ENCODE data around the gene TUBB2B. TPM values are rescaled to one million over a fixed set of nuclear protein-coding genes. Genes with fewer than 3 reads are reported as not detected.

TUBB2B gene
- total and polyA plus RNA-seq, 9 of the 15 experiments (the other 6 are each of a cell fraction or from before 2014, with no cell fraction given), result 0.11 to 9.7 (median 4.6) TPM

DNA sequence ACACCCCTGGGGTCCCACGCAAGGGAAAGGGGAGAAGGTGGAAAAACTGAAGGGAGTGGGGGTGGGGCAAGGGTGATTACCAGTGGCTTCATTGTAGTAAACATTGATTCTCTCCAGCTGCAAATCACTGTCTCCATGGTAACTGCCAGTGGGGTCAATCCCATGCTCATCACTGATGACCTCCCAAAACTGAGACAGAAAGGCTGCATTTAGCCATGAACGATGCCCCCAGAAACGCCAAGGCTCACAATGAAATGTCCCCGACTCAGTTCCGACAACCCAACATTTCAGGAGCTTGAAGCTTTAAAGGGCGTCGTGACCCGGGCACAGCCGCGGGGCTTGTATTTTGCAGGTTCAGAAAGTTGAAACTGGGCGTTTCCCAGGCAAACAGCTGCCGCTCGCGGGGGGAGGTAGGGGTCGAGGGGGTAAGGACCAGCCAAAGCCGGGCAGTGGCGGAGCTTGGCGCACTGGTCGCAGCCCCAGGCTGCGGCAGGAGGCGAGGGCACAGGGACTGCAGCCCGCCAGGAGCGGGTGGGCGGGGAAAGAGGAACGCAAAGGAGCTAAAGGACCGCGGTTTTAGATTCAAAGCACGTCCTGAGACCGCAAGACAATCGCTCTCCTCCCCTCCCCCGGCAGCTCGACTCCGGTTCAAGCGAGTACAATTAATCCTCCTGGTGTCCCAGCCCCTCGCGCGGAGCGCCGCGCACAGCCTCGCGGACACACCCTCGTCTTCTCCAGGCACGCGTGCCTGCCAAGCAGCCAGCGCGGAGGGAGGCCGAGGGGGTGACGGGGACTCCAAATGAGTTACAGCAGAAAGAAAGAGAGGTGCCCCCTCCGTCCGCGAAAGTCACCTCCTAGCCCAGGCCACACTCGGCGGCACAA is 731 bp downstream of the TUBB2B start (continued):
- TF ChIP-seq CREB1 (IDR thresholded peaks at IDR 0.05), result no peak
- TF ChIP-seq CREB1 (CRISPR knock-in tag; IDR thresholded peaks at IDR 0.05), result no peak
- peak; percentile 60 for TF ChIP-seq PCBP1 (IDR thresholded peaks at IDR 0.05; ENCODE audit: low read depth, low read length, poor library complexity, severe bottlenecking)
- TF ChIP-seq ZNF316 (IDR thresholded peaks at IDR 0.05), result no peak
- no peak for TF ChIP-seq GATA2 (CRISPR knock-in tag; IDR thresholded peaks at IDR 0.05)
- no peak for TF ChIP-seq SMARCE1 (IDR thresholded peaks at IDR 0.05)
- TF ChIP-seq ATF6 (CRISPR knock-in tag; IDR thresholded peaks at IDR 0.05), result 0 out of 2 replicates have a peak, but pooled peaks have one; percentile 4
- TF ChIP-seq, protein P1, sequence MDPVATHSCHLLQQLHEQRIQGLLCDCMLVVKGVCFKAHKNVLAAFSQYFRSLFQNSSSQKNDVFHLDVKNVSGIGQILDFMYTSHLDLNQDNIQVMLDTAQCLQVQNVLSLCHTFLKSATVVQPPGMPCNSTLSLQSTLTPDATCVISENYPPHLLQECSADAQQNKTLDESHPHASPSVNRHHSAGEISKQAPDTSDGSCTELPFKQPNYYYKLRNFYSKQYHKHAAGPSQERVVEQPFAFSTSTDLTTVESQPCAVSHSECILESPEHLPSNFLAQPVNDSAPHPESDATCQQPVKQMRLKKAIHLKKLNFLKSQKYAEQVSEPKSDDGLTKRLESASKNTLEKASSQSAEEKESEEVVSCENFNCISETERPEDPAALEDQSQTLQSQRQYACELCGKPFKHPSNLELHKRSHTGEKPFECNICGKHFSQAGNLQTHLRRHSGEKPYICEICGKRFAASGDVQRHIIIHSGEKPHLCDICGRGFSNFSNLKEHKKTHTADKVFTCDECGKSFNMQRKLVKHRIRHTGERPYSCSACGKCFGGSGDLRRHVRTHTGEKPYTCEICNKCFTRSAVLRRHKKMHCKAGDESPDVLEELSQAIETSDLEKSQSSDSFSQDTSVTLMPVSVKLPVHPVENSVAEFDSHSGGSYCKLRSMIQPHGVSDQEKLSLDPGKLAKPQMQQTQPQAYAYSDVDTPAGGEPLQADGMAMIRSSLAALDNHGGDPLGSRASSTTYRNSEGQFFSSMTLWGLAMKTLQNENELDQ (CRISPR knock-in tag; IDR thresholded peaks at IDR 0.05; ENCODE audit: borderline replicate concordance), result peak; percentile 79; the same call in 1 of the 2 replicates
- peak; percentile 60; the same call in 1 of the 2 replicates for TF ChIP-seq SPI1 (IDR thresholded peaks at IDR 0.05; ENCODE audit: borderline replicate concordance, low read depth, low read length)
- peak; percentile 48 for TF ChIP-seq SMAD4 (CRISPR knock-in tag; conservative IDR thresholded peaks at IDR 0.05)
- no peak for TF ChIP-seq TOE1 (IDR thresholded peaks at IDR 0.05; ENCODE audit: borderline replicate concordance)
- TF ChIP-seq TOE1 (CRISPR knock-in tag; IDR thresholded peaks at IDR 0.05; ENCODE audit: borderline replicate concordance, low read depth), result peak; percentile 36; the same call in 1 of the 2 replicates
- TF ChIP-seq, protein P2, sequence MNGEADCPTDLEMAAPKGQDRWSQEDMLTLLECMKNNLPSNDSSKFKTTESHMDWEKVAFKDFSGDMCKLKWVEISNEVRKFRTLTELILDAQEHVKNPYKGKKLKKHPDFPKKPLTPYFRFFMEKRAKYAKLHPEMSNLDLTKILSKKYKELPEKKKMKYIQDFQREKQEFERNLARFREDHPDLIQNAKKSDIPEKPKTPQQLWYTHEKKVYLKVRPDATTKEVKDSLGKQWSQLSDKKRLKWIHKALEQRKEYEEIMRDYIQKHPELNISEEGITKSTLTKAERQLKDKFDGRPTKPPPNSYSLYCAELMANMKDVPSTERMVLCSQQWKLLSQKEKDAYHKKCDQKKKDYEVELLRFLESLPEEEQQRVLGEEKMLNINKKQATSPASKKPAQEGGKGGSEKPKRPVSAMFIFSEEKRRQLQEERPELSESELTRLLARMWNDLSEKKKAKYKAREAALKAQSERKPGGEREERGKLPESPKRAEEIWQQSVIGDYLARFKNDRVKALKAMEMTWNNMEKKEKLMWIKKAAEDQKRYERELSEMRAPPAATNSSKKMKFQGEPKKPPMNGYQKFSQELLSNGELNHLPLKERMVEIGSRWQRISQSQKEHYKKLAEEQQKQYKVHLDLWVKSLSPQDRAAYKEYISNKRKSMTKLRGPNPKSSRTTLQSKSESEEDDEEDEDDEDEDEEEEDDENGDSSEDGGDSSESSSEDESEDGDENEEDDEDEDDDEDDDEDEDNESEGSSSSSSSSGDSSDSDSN (IDR thresholded peaks at IDR 0.05; ENCODE audit: borderline replicate concordance in 1 of 2, low read depth in 2 of 2, low read length in 2 of 2), result peak in 1 of 2 experiments; percentile 24; a peak in 1 of 4 replicates
- TF ChIP-seq SNRNP70 (optimal IDR thresholded peaks at IDR 0.05; ENCODE audit: low read depth, low read length), result no peak
- TF ChIP-seq ESRRB (CRISPR knock-in tag; IDR thresholded peaks at IDR 0.05; ENCODE audit: borderline replicate concordance), result no peak
- TF ChIP-seq SP1 (CRISPR knock-in tag; IDR thresholded peaks at IDR 0.05), result no peak; the same call in 1 of the 2 replicates
- no peak for TF ChIP-seq LARP7 (IDR thresholded peaks at IDR 0.05)
- no peak for TF ChIP-seq ZNF785 (CRISPR knock-in tag; IDR thresholded peaks at IDR 0.05)
- no peak for TF ChIP-seq TGIF2 (CRISPR knock-in tag; IDR thresholded peaks at IDR 0.05)
- TF ChIP-seq HDAC1 (IDR thresholded peaks at IDR 0.05), result peak in 1 of 2 experiments; percentile 44; a peak in 1 of 4 replicates
- TF ChIP-seq ZFX (CRISPR knock-in tag; IDR thresholded peaks at IDR 0.05), result peak; percentile 56
